ENCODE results near the gene MAOB. TPM values are rescaled to one million over a fixed set of nuclear protein-coding genes. Genes with fewer than 3 reads are reported as not detected.

Gene MAOB
- total and polyA plus RNA-seq, 2 donors (not counting 1 experiment from before 2014, with no cell fraction given): 3.8 to 4.6 TPM

GRCh38 chrX:43868791-43869190 is 13.5 kb downstream of the MAOB start:
- Histone ChIP-seq H3K79me2 (ENCODE audit: control insufficient read depth, insufficient read depth, low read length) (no peaks in the 10 kb centered on the region), H3K4me1 (ENCODE audit: control insufficient read depth, extremely low read depth, insufficient read depth, low read length) (no peaks in the 10 kb centered on the region), H4K20me1 (ENCODE audit: control insufficient read depth, extremely low read depth, insufficient read depth, low read length) (no peaks in the 10 kb centered on the region), H3K27ac (ENCODE audit: insufficient read depth, low read length) (no peak overlapping the region), H3K9ac (ENCODE audit: insufficient read depth, low read length) (no peak overlapping the region), H3K4me3 (replicated peaks in 1 of 4; ENCODE audit: control extremely low read depth in 1 of 4, insufficient read depth in 1 of 4, low read depth in 3 of 4, low read length in 4 of 4) (peak overlapping the region in 1 of 4 experiments; percentile 13), H3K27me3 (ENCODE audit: control insufficient read depth, insufficient read depth, low read length) (no peaks in the 10 kb centered on the region), H2AFZ (ENCODE audit: low read length) (no peak overlapping the region), H3K36me3 (ENCODE audit: control insufficient read depth, insufficient read depth, low read length) (no peaks in the 10 kb centered on the region), H3K4me2 (ENCODE audit: extremely low read depth, insufficient read depth, low read length) (peak overlapping the region; percentile 44), H3K9me3 (ENCODE audit: control insufficient read depth, insufficient read depth, low read depth, low read length) (no peaks in the 10 kb centered on the region)
- DNase-seq (ENCODE audit: low read depth in 2 of 2): peak; percentile 4 to 52
- TF ChIP-seq CTCF (conservative IDR thresholded peaks at IDR 0.05 in 1 of 2, IDR thresholded peaks at IDR 0.05 in 1 of 2; ENCODE audit: low read depth in 1 of 2, low read length in 2 of 2) (no peak), EZH2 (IDR thresholded peaks at IDR 0.05; ENCODE audit: low read length, missing control alignments) (no peak)

- Histone ChIP-seq H3K4me1 (ENCODE audit: control insufficient read depth, extremely low read depth, insufficient read depth, low read length) (no peaks in the 10 kb centered on the region), H3K4me2 (ENCODE audit: extremely low read depth, insufficient read depth, low read length) (no peak overlapping the region), H3K36me3 (ENCODE audit: control insufficient read depth, insufficient read depth, low read length) (no peaks in the 10 kb centered on the region), H3K9ac (ENCODE audit: insufficient read depth, low read length) (no peak overlapping the region), H3K4me3 (replicated peaks in 1 of 4; ENCODE audit: control extremely low read depth in 1 of 4, insufficient read depth in 1 of 4, low read depth in 3 of 4, low read length in 4 of 4) (no peak overlapping the region), H3K9me3 (ENCODE audit: control insufficient read depth, insufficient read depth, low read depth, low read length) (no peaks in the 10 kb centered on the region), H2AFZ (ENCODE audit: low read length) (no peak overlapping the region), H3K27ac (ENCODE audit: insufficient read depth, low read length) (no peak overlapping the region), H4K20me1 (ENCODE audit: control insufficient read depth, extremely low read depth, insufficient read depth, low read length) (no peaks in the 10 kb centered on the region), H3K79me2 (ENCODE audit: control insufficient read depth, insufficient read depth, low read length) (no peaks in the 10 kb centered on the region), H3K27me3 (ENCODE audit: control insufficient read depth, insufficient read depth, low read length) (no peaks in the 10 kb centered on the region)
- DNase-seq (ENCODE audit: low read depth in 2 of 2): no peak
- TF ChIP-seq CTCF (conservative IDR thresholded peaks at IDR 0.05 in 1 of 2, IDR thresholded peaks at IDR 0.05 in 1 of 2; ENCODE audit: low read depth in 1 of 2, low read length in 2 of 2): no peak
- TF ChIP-seq EZH2 (IDR thresholded peaks at IDR 0.05; ENCODE audit: low read length, missing control alignments): no peak
Observed at GRCh38 chrX:43866423-43866822, 15.8 kb downstream of the MAOB start.

GRCh38 chrX:43865791-43866190 is 16.5 kb downstream of the MAOB start:
- Histone ChIP-seq H3K4me2 (ENCODE audit: extremely low read depth, insufficient read depth, low read length) (no peak overlapping the region), H2AFZ (ENCODE audit: low read length) (no peak overlapping the region), H3K4me3 (replicated peaks in 1 of 4; ENCODE audit: control extremely low read depth in 1 of 4, insufficient read depth in 1 of 4, low read depth in 3 of 4, low read length in 4 of 4) (no peak overlapping the region), H3K4me1 (ENCODE audit: control insufficient read depth, extremely low read depth, insufficient read depth, low read length) (no peaks in the 10 kb centered on the region), H3K79me2 (ENCODE audit: control insufficient read depth, insufficient read depth, low read length) (no peaks in the 10 kb centered on the region), H3K36me3 (ENCODE audit: control insufficient read depth, insufficient read depth, low read length) (no peaks in the 10 kb centered on the region), H4K20me1 (ENCODE audit: control insufficient read depth, extremely low read depth, insufficient read depth, low read length) (no peaks in the 10 kb centered on the region), H3K27me3 (ENCODE audit: control insufficient read depth, insufficient read depth, low read length) (no peaks in the 10 kb centered on the region), H3K9me3 (ENCODE audit: control insufficient read depth, insufficient read depth, low read depth, low read length) (no peaks in the 10 kb centered on the region), H3K27ac (ENCODE audit: insufficient read depth, low read length) (no peak overlapping the region), H3K9ac (ENCODE audit: insufficient read depth, low read length) (no peak overlapping the region)
- TF ChIP-seq EZH2 (IDR thresholded peaks at IDR 0.05; ENCODE audit: low read length, missing control alignments) (no peak), CTCF (conservative IDR thresholded peaks at IDR 0.05 in 1 of 2, IDR thresholded peaks at IDR 0.05 in 1 of 2; ENCODE audit: low read depth in 1 of 2, low read length in 2 of 2) (no peak)
- DNase-seq (ENCODE audit: low read depth in 2 of 2): no peak

All from fibroblast of lung (primary cell).